Large intestine (tissue), 3 donors: ENCODE data around the gene KAT6B. TPM values are rescaled to one million over a fixed set of nuclear protein-coding genes. Genes with fewer than 3 reads are reported as not detected.

Experiments
- DNase-seq, 2 donors: peaks; one replicate each; pipeline versions ENCODE4 v3.0.0 to v3.0.0-alpha.2; 2013
- H3K27ac ChIP-seq: one replicate; pipeline ENCODE4 v1.5.1; 2013; ENCODE audit warnings: low read length
- H3K27me3 ChIP-seq: 2 replicates; pipeline ENCODE4 v1.6.1; 2013; ENCODE audit warnings: low read length; ENCODE audit not compliant: control insufficient read depth, insufficient read depth
- H3K36me3 ChIP-seq: 2 replicates; pipeline ENCODE4 v1.6.1; 2013; ENCODE audit warnings: low read length; ENCODE audit not compliant: control insufficient read depth, insufficient read depth
- H3K4me1 ChIP-seq: one replicate; pipeline ENCODE4 v1.6.1; 2013; ENCODE audit warnings: low read length; ENCODE audit not compliant: control insufficient read depth, insufficient read depth
- H3K4me3 ChIP-seq: one replicate; pipeline ENCODE4 v1.5.1; 2013; ENCODE audit warnings: low read length
- H3K9me3 ChIP-seq: one replicate; pipeline ENCODE4 v1.6.1; 2013; ENCODE audit warnings: mild to moderate bottlenecking, low read depth, low read length, moderate library complexity; ENCODE audit not compliant: control insufficient read depth
- WGBS: methylation state at CpG from one replicate; pipeline ENCODE4 v1.1.5; 2013; ENCODE audit warnings: low lambda C conversion rate; ENCODE audit not compliant: insufficient coverage; 5-methylcytosine and 5-hydroxymethylcytosine counted together
- polyA plus RNA-seq: library from polyadenylated mRNA; unstranded; fragments of 120-200 nt; gene quantifications from one replicate; pipeline ENCODE4 v1.2.1, GENCODE V29; 2013

The KAT6B gene
- polyA plus RNA-seq, 1 donor = 16.4 TPM

GRCh38 chr10:75073442-75073841 lies 247.0 kb downstream of the KAT6B start:
- no peak for DNase-seq
- no CpG with 5 or more reads among the region's 17 CpGs for WGBS
- H3K27me3 ChIP-seq = no peaks in the 10 kb centered on the region
- peaks cover 2% of the 10 kb centered on the region for H3K4me1 ChIP-seq
- H3K9me3 ChIP-seq = peaks cover 2% of the 10 kb centered on the region
- no peak overlapping the region for H3K4me3 ChIP-seq
- no peaks in the 10 kb centered on the region for H3K36me3 ChIP-seq
- H3K27ac ChIP-seq = no peak overlapping the region

DNA sequence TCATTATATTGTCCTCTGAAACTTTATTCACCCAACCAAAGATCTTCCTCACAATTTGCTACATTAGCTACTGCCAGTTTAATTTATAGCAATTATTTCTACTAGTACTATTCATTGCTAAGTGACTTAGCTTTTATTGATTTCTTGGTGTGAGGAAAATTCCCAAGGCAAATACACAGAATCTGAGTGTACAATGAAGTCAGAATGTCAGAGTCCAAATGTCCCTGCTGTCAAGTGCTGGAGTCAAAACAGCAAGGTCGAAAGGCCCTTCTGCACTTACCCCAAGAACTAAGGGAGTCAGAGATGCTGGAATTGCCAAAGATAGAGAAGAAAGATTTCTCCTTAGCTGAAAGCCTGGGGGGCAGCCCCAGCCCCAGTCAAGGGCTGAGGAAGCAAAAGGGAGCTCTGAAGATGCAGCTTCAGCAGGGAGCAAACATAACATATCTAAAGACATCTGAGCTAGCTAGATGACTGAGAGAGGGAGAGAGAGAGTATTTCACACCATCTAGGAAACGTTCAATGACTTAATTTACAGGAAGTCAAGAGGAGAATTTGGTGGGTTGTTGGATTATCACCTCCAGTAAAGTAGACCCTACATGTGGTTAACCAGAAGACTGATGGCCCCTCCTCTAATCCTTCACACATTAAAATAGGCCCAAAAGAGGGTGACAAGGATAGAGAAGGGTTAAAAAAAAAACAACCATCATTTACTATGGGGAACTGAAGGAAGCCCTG lies 248.5 kb downstream of the KAT6B start:
- Histone ChIP-seq H3K4me3 (no peak overlapping the region), H3K27me3 (no peaks in the 10 kb centered on the region), H3K4me1 (peaks cover 2% of the 10 kb centered on the region), H3K9me3 (peaks cover 2% of the 10 kb centered on the region), H3K36me3 (no peaks in the 10 kb centered on the region), H3K27ac (no peak overlapping the region)
- 0% methylated on average over 1 of the region's 2 CpGs for WGBS
- DNase-seq = no peak

DNA sequence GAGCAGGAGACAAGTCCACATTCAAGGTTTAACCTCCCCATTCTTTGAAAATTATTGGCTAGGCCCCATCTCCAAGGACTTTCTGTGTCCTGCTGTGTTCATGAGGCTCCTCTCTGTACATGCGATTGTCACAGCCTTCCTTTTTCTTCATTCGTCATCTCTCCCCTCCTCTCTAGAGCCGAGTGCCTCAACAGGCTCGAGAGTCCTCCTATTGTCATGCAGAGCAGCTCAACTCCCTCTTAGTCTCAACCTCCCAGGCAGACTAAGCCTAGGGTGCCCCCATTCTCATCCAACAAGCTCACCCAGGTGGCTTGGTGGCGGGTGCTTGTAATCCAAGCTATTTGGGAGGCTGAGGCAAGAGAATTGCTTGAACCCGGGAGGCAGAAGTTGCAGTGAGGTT lies 249.9 kb downstream of the KAT6B start:
- Histone ChIP-seq H3K36me3 (no peaks in the 10 kb centered on the region), H3K9me3 (peaks cover 2% of the 10 kb centered on the region), H3K4me1 (no peaks in the 10 kb centered on the region), H3K27ac (no peak overlapping the region), H3K4me3 (no peak overlapping the region), H3K27me3 (no peaks in the 10 kb centered on the region)
- 80% methylated on average over 1 of the region's 6 CpGs for WGBS
- DNase-seq = no peak

DNA sequence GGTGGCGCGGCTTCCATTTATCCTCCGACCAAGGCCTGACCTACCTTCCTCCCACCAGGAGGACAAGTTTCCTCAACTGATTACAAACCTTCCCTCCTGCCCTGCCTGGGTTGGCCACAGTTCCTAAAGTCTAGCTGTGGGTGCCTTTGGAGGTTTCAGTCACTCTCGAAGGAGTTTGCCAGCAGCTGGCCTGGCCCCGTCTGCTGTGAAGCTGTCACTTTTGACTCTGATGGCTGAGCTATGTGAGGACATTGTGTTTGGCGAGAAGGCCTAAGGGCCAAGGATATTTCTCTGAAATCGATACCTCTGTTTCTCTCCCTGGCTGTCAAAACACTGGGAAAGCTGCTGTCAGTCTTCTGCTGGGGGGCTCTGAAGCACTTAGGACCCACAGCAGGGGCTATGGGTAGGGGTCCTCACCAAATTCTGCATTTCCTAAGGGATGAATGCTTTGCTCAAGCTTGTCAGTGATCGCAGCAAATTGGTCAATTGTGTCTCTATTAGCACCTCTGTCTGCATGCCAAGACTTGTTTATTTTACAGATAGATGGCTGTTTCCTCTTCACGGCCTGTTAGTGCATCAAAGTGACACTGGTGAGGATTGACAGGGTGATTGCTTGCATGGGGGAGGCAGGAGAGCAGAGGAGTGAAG lies 253.2 kb downstream of the KAT6B start:
- H3K4me3 ChIP-seq = no peak overlapping the region
- no peak for DNase-seq
- H3K9me3 ChIP-seq = no peaks in the 10 kb centered on the region
- H3K27ac ChIP-seq = no peak overlapping the region
- no peaks in the 10 kb centered on the region for H3K4me1 ChIP-seq
- no peaks in the 10 kb centered on the region for H3K27me3 ChIP-seq
- WGBS = 100% methylated on average over 2 of the region's 9 CpGs
- no peaks in the 10 kb centered on the region for H3K36me3 ChIP-seq

- Histone ChIP-seq H3K9me3 (no peaks in the 10 kb centered on the region), H3K4me3 (no peak overlapping the region), H3K27me3 (no peaks in the 10 kb centered on the region), H3K36me3 (no peaks in the 10 kb centered on the region), H3K4me1 (no peaks in the 10 kb centered on the region), H3K27ac (no peak overlapping the region)
- WGBS = no CpG with 5 or more reads among the region's 4 CpGs
- DNase-seq = no peak
Observed at GRCh38 chr10:75080554-75080953, 254.2 kb downstream of the KAT6B start.

- H3K36me3 ChIP-seq = no peaks in the 10 kb centered on the region
- WGBS = no CpG with 5 or more reads among the region's 5 CpGs
- DNase-seq = no peak
- H3K9me3 ChIP-seq = no peaks in the 10 kb centered on the region
- no peak overlapping the region for H3K4me3 ChIP-seq
- no peak overlapping the region for H3K27ac ChIP-seq
- no peaks in the 10 kb centered on the region for H3K4me1 ChIP-seq
- no peaks in the 10 kb centered on the region for H3K27me3 ChIP-seq
Observed at GRCh38 chr10:75081379-75081778, 255.0 kb downstream of the KAT6B start.
